OCI-LY3 (cell line): ENCODE data around the gene VWA2.

ENCODE experiments used
- H2AFZ ChIP-seq: fragments of 200-600, 300-600 bp; shearing (Covaris generic); 2 replicates; pipeline ENCODE4 v1.6.0; 2014; ENCODE audit warnings: antibody characterized with exemption, low read depth, low read length
- H3K27ac ChIP-seq: fragments of 200-600, 300-600 bp; sonication (generic); 2 replicates; pipeline ENCODE4 v1.5.1; 2014; ENCODE audit warnings: mild to moderate bottlenecking, low read length, moderate library complexity, mixed read lengths
- H3K27me3 ChIP-seq: fragments of 200-600, 300-600 bp; sonication (generic); 2 replicates; pipeline ENCODE4 v1.6.1; 2014; ENCODE audit warnings: low read depth, low read length, mixed read lengths
- H3K36me3 ChIP-seq: fragments of 200-600, 300-600 bp; sonication (generic); replicated peaks from 2 replicates; pipeline ENCODE3; 2014; ENCODE audit warnings: low read depth, low read length, mixed read lengths
- H3K4me1 ChIP-seq: fragments of 300-600, 200-600 bp; sonication (generic); 2 replicates; pipeline ENCODE4 v1.6.1; 2014; ENCODE audit warnings: low read length, mixed read lengths
- H3K4me2 ChIP-seq: fragments of 200-600, 300-600 bp; sonication (generic); 2 replicates; pipeline ENCODE4 v1.6.1; 2014; ENCODE audit warnings: low read length, mixed read lengths
- H3K4me3 ChIP-seq: fragments of 300-600, 200-600 bp; sonication (generic); 2 replicates; pipeline ENCODE4 v1.5.1; 2014; ENCODE audit warnings: antibody characterized with exemption, mild to moderate bottlenecking, low read length, moderate library complexity
- H3K79me2 ChIP-seq: fragments of 300-600, 200-600 bp; shearing (Covaris generic); 2 replicates; pipeline ENCODE4 v1.6.1; 2014; ENCODE audit warnings: mild to moderate bottlenecking, low read length, mixed read lengths
- H3K9ac ChIP-seq: fragments of 300-600, 200-600 bp; shearing (Covaris generic); 2 replicates; pipeline ENCODE4 v1.6.0; 2014; ENCODE audit warnings: mild to moderate bottlenecking, low read length, moderate library complexity
- H3K9me3 ChIP-seq: fragments of 200-600, 300-600 bp; shearing (Covaris generic); 2 replicates; pipeline ENCODE4 v1.6.1; 2014; ENCODE audit warnings: low read length, mixed read lengths; ENCODE audit not compliant: insufficient read depth
- H4K20me1 ChIP-seq: fragments of 200-600, 300-600 bp; sonication (generic); 2 replicates; pipeline ENCODE4 v1.6.1; 2016; ENCODE audit warnings: low read length, mixed read lengths; ENCODE audit not compliant: insufficient read depth
- EZH2phosphoT487 ChIP-seq: fragments of 200-600 bp; shearing (Covaris generic); IDR thresholded peaks from 2 replicates; pipeline ENCODE4 v1.6.1; 2018; ENCODE audit warnings: antibody characterized with exemption, mixed run types, low read depth
- TF ChIP-seq, protein P1 (sequence below): fragments of 200-600, 300-600 bp; sonication (generic); IDR thresholded peaks from 2 replicates; pipeline ENCODE4 v1.5.1; 2014; ENCODE audit warnings: antibody characterized with exemption, low read length, low read depth

Gene VWA2

GRCh38 chr10:114313139-114313538, 74.1 kb downstream of the VWA2 start:
- Histone ChIP-seq H3K9ac (no peak overlapping the region), H3K27ac (no peak overlapping the region), H3K4me3 (no peak overlapping the region), H3K4me2 (no peak overlapping the region), H3K79me2 (no peaks in the 10 kb centered on the region), H4K20me1 (no peaks in the 10 kb centered on the region), H3K4me1 (no peaks in the 10 kb centered on the region), H3K36me3 (no peaks in the 10 kb centered on the region), H3K9me3 (no peaks in the 10 kb centered on the region), H2AFZ (no peak overlapping the region), H3K27me3 (peaks cover 9% of the 10 kb centered on the region; the same call in 1 of the 2 replicates)
- TF ChIP-seq, protein P1, sequence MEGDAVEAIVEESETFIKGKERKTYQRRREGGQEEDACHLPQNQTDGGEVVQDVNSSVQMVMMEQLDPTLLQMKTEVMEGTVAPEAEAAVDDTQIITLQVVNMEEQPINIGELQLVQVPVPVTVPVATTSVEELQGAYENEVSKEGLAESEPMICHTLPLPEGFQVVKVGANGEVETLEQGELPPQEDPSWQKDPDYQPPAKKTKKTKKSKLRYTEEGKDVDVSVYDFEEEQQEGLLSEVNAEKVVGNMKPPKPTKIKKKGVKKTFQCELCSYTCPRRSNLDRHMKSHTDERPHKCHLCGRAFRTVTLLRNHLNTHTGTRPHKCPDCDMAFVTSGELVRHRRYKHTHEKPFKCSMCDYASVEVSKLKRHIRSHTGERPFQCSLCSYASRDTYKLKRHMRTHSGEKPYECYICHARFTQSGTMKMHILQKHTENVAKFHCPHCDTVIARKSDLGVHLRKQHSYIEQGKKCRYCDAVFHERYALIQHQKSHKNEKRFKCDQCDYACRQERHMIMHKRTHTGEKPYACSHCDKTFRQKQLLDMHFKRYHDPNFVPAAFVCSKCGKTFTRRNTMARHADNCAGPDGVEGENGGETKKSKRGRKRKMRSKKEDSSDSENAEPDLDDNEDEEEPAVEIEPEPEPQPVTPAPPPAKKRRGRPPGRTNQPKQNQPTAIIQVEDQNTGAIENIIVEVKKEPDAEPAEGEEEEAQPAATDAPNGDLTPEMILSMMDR, result no peak
- no peak for TF ChIP-seq EZH2phosphoT487

GRCh38 chr10:114313866-114314265, 74.8 kb downstream of the VWA2 start:
- Histone ChIP-seq H3K27me3 (peaks cover 2% of the 10 kb centered on the region; the same call in 1 of the 2 replicates), H3K79me2 (no peaks in the 10 kb centered on the region), H2AFZ (no peak overlapping the region), H3K9me3 (no peaks in the 10 kb centered on the region), H3K4me1 (no peaks in the 10 kb centered on the region), H3K36me3 (no peaks in the 10 kb centered on the region), H3K4me3 (no peak overlapping the region), H3K9ac (no peak overlapping the region), H4K20me1 (no peaks in the 10 kb centered on the region), H3K27ac (no peak overlapping the region), H3K4me2 (no peak overlapping the region)
- TF ChIP-seq, protein P1, result no peak
- TF ChIP-seq EZH2phosphoT487, result no peak

- no peaks in the 10 kb centered on the region for H4K20me1 ChIP-seq
- no peak for TF ChIP-seq EZH2phosphoT487
- TF ChIP-seq, protein P1, result no peak
- H2AFZ ChIP-seq, result no peak overlapping the region
- no peaks in the 10 kb centered on the region for H3K36me3 ChIP-seq
- H3K4me2 ChIP-seq, result no peak overlapping the region
- no peak overlapping the region for H3K9ac ChIP-seq
- no peaks in the 10 kb centered on the region for H3K4me1 ChIP-seq
- no peak overlapping the region for H3K4me3 ChIP-seq
- H3K9me3 ChIP-seq, result no peaks in the 10 kb centered on the region
- no peaks in the 10 kb centered on the region for H3K27me3 ChIP-seq
- no peak overlapping the region for H3K27ac ChIP-seq
- no peaks in the 10 kb centered on the region for H3K79me2 ChIP-seq
Measured at GRCh38 chr10:114315566-114316420, 76.7 kb downstream of the VWA2 start.

GRCh38 chr10:114316744-114317143, 77.7 kb downstream of the VWA2 start:
- Histone ChIP-seq H3K9me3 (no peaks in the 10 kb centered on the region), H3K9ac (no peak overlapping the region), H3K4me3 (no peak overlapping the region), H4K20me1 (no peaks in the 10 kb centered on the region), H3K27ac (no peak overlapping the region), H3K4me1 (no peaks in the 10 kb centered on the region), H2AFZ (no peak overlapping the region), H3K27me3 (no peaks in the 10 kb centered on the region), H3K4me2 (no peak overlapping the region), H3K36me3 (no peaks in the 10 kb centered on the region), H3K79me2 (no peaks in the 10 kb centered on the region)
- TF ChIP-seq EZH2phosphoT487, result no peak
- TF ChIP-seq, protein P1, result no peak
